Measurements from ENCODE around the gene ARL3.

DNA sequence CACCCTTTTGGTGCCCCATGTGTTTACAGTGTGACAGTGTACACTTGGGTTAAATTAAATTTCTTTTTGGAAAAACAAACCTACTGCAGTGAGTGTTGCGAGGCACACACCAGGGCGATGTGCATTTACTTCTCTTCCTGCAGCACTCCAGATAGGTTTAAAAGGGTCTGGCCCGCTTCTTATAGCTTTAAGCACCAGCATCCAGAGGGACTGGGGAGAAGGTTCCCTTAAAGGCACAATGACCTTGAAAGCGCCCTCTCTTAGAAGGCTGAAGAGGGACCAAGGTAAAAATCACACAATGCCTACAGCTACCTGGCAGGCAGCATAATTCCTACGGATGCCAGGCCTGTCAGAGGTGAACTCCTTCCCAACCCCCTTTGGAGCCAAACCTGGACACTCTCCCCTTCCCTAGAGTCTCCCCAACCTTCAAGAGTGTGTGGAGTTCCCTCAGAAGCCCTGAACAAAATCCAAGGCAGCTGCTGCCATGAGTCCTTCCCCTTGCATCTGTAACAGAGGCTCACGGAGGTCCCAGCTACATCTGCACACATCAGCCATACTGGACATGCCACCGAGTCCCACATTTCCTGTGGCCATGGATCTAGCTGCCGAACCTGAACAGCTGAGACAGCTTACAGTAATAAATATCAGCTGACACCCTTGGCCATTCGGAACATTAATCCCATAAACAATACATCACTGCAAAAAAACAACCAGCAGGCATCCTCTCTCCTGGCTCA is 36.7 kb downstream of the ARL3 start:
- TF ChIP-seq POLR2A (IDR thresholded peaks at IDR 0.05): no peak
- TF ChIP-seq, protein P1, sequence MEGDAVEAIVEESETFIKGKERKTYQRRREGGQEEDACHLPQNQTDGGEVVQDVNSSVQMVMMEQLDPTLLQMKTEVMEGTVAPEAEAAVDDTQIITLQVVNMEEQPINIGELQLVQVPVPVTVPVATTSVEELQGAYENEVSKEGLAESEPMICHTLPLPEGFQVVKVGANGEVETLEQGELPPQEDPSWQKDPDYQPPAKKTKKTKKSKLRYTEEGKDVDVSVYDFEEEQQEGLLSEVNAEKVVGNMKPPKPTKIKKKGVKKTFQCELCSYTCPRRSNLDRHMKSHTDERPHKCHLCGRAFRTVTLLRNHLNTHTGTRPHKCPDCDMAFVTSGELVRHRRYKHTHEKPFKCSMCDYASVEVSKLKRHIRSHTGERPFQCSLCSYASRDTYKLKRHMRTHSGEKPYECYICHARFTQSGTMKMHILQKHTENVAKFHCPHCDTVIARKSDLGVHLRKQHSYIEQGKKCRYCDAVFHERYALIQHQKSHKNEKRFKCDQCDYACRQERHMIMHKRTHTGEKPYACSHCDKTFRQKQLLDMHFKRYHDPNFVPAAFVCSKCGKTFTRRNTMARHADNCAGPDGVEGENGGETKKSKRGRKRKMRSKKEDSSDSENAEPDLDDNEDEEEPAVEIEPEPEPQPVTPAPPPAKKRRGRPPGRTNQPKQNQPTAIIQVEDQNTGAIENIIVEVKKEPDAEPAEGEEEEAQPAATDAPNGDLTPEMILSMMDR (IDR thresholded peaks at IDR 0.05): no peak

Measured in lower leg skin (tissue), 3 donors.